Neutrophil (primary cell): ENCODE results near the gene GNAQ.
A peak's percentile ranks its signal among the peaks of the same experiment; 100 is the strongest.
"Not testable (repeated sequence)": the region's sequence is repeated elsewhere in the genome, so short reads cannot be mapped to it uniquely, and the experiment has no call there.

ENCODE experiments used
- H3K27ac ChIP-seq: fragments of 200-600 bp; sonication (generic); 2 replicates; pipeline ENCODE4 v1.5.1; 2016; ENCODE audit warnings: mild to moderate bottlenecking, moderate library complexity
- H3K27me3 ChIP-seq: fragments of 200-600 bp; sonication (generic); 2 replicates; pipeline ENCODE4 v1.6.0; 2016; ENCODE audit warnings: mild to moderate bottlenecking
- H3K36me3 ChIP-seq: fragments of 200-600 bp; sonication (generic); 2 replicates; pipeline ENCODE4 v1.5.1; 2017
- H3K4me1 ChIP-seq, 2 experiments: fragments of 200-600 bp in 1 of 2; sonication (generic) in 1 of 2; 1 replicate in 1 of 2; 2 replicates in 1 of 2; pipeline versions ENCODE4 v1.5.1 to v1.6.1; 2013 to 2016; ENCODE audit warnings: low read depth in 1 of 2, low read length in 1 of 2, mild to moderate bottlenecking in 1 of 2, moderate library complexity in 1 of 2; ENCODE audit not compliant: control insufficient read depth in 1 of 2, insufficient read depth in 1 of 2
- H3K4me3 ChIP-seq, 2 experiments: fragments of 200-600 bp in 1 of 2; sonication (generic) in 1 of 2; 1 replicate in 1 of 2; 2 replicates in 1 of 2; pipeline ENCODE4 v1.5.1; 2013 to 2016; ENCODE audit warnings: low read depth in 1 of 2, low read length in 1 of 2, mild to moderate bottlenecking in 1 of 2, moderate library complexity in 1 of 2
- H3K9me3 ChIP-seq: fragments of 200-600 bp; sonication (generic); 2 replicates; pipeline ENCODE4 v1.5.1; 2016
- TF ChIP-seq, protein P1 (sequence below): fragments of 200-600 bp; sonication (generic); IDR thresholded peaks from 2 replicates; pipeline ENCODE4 v1.5.1; 2016; ENCODE audit warnings: antibody characterized with exemption

The GNAQ gene

DNA sequence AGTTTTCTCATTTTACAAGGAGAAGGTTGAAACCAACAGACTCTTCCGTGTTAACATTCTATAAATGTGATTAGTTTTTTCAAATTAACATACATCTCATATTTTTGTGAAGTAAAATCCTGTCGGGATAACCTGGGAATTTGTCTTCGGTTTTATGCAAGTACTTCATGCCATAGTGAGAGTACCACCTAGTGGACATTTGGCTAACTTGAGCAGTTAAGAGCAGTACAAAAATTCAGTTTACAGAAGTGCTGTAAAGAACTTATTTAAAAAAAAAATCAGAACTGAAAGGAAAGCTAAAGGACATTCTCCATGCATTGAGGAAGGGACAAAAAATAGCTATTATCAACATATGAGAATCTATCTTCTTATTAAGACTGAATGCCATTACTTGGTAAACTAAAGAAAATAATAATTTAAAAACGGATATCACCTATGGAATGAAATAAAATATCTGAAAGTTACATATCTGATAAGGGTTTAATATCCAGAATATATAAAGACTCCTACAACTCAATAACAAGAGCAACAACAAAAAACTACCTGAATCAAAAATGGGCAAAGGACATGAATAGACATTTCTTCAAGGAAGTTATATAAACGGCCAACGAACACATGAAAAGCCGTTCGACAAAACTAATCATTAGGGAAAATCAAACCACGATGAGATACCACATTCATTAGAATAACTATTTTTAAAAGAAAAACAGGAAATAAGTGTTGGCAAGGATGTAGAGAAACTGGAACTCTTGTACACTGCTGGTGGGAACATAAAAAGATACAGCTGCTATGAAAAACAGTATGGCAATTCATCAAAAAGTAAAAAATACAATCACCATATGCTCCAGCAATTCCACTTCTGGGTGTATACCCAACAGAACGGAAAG is 266.5 kb downstream of the GNAQ start:
- no peak overlapping the region for H3K27ac ChIP-seq
- H3K9me3 ChIP-seq = no peaks in the 10 kb centered on the region
- peaks cover 14% of the 10 kb centered on the region for H3K36me3 ChIP-seq
- H3K4me1 ChIP-seq = peaks cover 11 to 15% of the 10 kb centered on the region in 2 experiments
- H3K27me3 ChIP-seq = no peaks in the 10 kb centered on the region
- H3K4me3 ChIP-seq = no peak overlapping the region
- TF ChIP-seq, protein P1, sequence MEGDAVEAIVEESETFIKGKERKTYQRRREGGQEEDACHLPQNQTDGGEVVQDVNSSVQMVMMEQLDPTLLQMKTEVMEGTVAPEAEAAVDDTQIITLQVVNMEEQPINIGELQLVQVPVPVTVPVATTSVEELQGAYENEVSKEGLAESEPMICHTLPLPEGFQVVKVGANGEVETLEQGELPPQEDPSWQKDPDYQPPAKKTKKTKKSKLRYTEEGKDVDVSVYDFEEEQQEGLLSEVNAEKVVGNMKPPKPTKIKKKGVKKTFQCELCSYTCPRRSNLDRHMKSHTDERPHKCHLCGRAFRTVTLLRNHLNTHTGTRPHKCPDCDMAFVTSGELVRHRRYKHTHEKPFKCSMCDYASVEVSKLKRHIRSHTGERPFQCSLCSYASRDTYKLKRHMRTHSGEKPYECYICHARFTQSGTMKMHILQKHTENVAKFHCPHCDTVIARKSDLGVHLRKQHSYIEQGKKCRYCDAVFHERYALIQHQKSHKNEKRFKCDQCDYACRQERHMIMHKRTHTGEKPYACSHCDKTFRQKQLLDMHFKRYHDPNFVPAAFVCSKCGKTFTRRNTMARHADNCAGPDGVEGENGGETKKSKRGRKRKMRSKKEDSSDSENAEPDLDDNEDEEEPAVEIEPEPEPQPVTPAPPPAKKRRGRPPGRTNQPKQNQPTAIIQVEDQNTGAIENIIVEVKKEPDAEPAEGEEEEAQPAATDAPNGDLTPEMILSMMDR = no peak

- Histone ChIP-seq H3K27ac (no peak overlapping the region), H3K4me1 (no peaks in the 10 kb centered on the region)
Observed at GRCh38 chr9:77763566-77763965, 268.0 kb downstream of the GNAQ start.

DNA sequence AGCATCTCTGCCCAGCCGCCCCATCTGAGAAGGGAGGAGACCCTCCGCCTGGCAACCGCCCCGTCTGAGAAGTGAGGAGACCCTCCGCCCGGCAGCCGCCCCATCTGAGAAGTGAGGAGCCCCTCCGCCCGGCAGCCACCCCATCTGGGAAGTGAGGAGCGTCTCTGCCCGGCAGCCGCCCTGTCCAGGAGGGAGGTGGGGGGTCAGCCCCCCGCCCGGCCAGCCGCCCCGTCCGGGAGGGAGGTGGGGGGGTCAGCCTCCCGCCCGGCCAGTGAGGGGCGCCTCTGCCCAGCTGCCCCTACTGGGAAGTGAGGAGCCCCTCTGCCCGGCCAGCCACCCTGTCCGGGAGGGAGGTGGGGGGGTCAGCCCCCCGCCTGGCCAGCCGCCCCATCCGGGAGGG is 270.7 kb downstream of the GNAQ start:
- not testable (repeated sequence) for H3K4me1 ChIP-seq, H3K27ac ChIP-seq, H3K4me3 ChIP-seq, H3K9me3 ChIP-seq, H3K27me3 ChIP-seq
- peaks cover 13% of the 10 kb centered on the region for H3K36me3 ChIP-seq

More at GRCh38 chr9:77763566-77763965, 268.0 kb downstream of the GNAQ start:
- H3K36me3 ChIP-seq = peaks cover 14% of the 10 kb centered on the region
- no peaks in the 10 kb centered on the region for H3K9me3 ChIP-seq
- H3K27me3 ChIP-seq = no peaks in the 10 kb centered on the region
- no peak overlapping the region for H3K4me3 ChIP-seq
- TF ChIP-seq, protein P1 = no peak

- H3K9me3 ChIP-seq = no peaks in the 10 kb centered on the region
- no peak overlapping the region for H3K4me3 ChIP-seq
- no peaks in the 10 kb centered on the region for H3K4me1 ChIP-seq
- TF ChIP-seq, protein P1 = no peak
- H3K27me3 ChIP-seq = no peaks in the 10 kb centered on the region
- peaks cover 18% of the 10 kb centered on the region for H3K36me3 ChIP-seq
- no peak overlapping the region for H3K27ac ChIP-seq
Observed at GRCh38 chr9:77759391-77759790, 272.2 kb downstream of the GNAQ start.

DNA sequence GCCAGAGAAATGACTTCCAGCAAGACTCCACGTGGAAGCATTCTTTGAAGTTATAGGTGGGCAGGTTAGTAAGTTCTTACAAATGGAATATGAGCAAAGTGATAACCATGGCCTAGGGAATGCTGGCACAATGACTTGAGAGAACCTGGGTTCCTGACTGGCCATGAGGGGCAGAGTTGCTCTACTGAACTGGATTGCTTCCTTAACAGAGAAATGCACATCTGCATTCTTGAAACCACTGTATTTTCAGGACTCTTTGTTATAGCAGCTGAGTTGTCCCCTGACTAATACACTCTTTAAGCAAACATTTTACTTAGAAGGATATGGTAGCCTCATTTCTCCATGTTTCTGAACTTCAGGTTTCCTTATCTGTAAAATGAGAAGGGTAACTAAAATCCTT is 275.2 kb downstream of the GNAQ start:
- peaks cover 10% of the 10 kb centered on the region for H3K36me3 ChIP-seq
- H3K27ac ChIP-seq = no peak overlapping the region
- H3K27me3 ChIP-seq = no peaks in the 10 kb centered on the region
- H3K9me3 ChIP-seq = no peaks in the 10 kb centered on the region
- TF ChIP-seq, protein P1 = no peak
- H3K4me1 ChIP-seq = no peaks in the 10 kb centered on the region
- no peak overlapping the region for H3K4me3 ChIP-seq

GRCh38 chr9:77753180-77753579 is 278.4 kb downstream of the GNAQ start:
- Histone ChIP-seq H3K9me3 (no peaks in the 10 kb centered on the region), H3K27me3 (no peaks in the 10 kb centered on the region), H3K4me3 (no peak overlapping the region), H3K36me3 (peaks cover 10% of the 10 kb centered on the region), H3K27ac (peak overlapping the region; percentile 36), H3K4me1 (no peaks in the 10 kb centered on the region)
- TF ChIP-seq, protein P1 = no peak
